Prostate gland (tissue), 2 donors: Measurements from ENCODE around the gene APOL2. TPM values are rescaled to one million over a fixed set of nuclear protein-coding genes. Genes with fewer than 3 reads are reported as not detected.

ENCODE experiments used
- DNase-seq: peaks from one replicate; pipeline ENCODE4 v3.0.0-alpha.2; 2019; ENCODE audit warnings: low spot score
- H3K27ac ChIP-seq, 2 donors: fragments of 200-600 bp; sonication (generic); 2 replicates each; pipeline ENCODE4 v1.5.1; 2017 to 2019
- H3K27me3 ChIP-seq: fragments of 200-600 bp; sonication (generic); replicated peaks from 2 replicates; pipeline ENCODE4 v1.5.1; 2019; ENCODE audit not compliant: insufficient read depth
- H3K36me3 ChIP-seq, 2 donors: fragments of 200-600 bp; sonication (generic); 1 replicate in 1 of 2; 2 replicates in 1 of 2; pipeline versions ENCODE4 v1.5.1 to v1.8.1; 2017 to 2019
- H3K4me1 ChIP-seq: fragments of 200-600 bp; sonication (generic); replicated peaks from 2 replicates; pipeline ENCODE4 v1.5.1; 2019
- H3K4me3 ChIP-seq, 2 donors: fragments of 200-600 bp; sonication (generic); 2 replicates each; pipeline ENCODE4 v1.5.1; 2017 to 2019
- H3K9me3 ChIP-seq: fragments of 200-600 bp; sonication (generic); 2 replicates; pipeline ENCODE4 v1.5.1; 2017
- CTCF ChIP-seq, 4 experiments: fragments of 200-600 bp in 2 of 4; fragments of 450-650 bp in 2 of 4; sonication (generic) in 2 of 4; IDR thresholded peaks; 1 replicate in 3 of 4; 2 replicates in 1 of 4; pipeline ENCODE4 v1.5.1; 2016 to 2019; ENCODE audit warnings: antibody characterized with exemption in 4 of 4, mild to moderate bottlenecking in 2 of 4, moderate library complexity in 2 of 4
- POLR2A ChIP-seq: fragments of 450-650 bp; IDR thresholded peaks from one replicate; pipeline ENCODE4 v1.6.1; 2016; ENCODE audit warnings: antibody characterized with exemption, mild to moderate bottlenecking
- POLR2AphosphoS5 ChIP-seq: sonication (generic); formaldehyde crosslinking; IDR thresholded peaks from one replicate; pipeline ENCODE4 v1.6.1; 2017; ENCODE audit warnings: antibody characterized with exemption
- WGBS: methylation state at CpG from one replicate; pipeline ENCODE4 v1.1.5; 2018; 5-methylcytosine and 5-hydroxymethylcytosine counted together
- intact Hi-C: fragments of 100-400 bp; cut with DNase I; formaldehyde crosslinking; loops from one replicate; pipeline ENCODE4 v1.14.2; 2022
- total RNA-seq, 2 donors: library from RNA; depleted of rRNA; stranded (reverse); fragments of >200 nt; gene quantifications; one replicate each; pipeline ENCODE4 v1.1.0, GENCODE V29; 2016

The APOL2 gene
- 10 to 100 TPM; 35.2 to 64.1 TPM for total RNA-seq

- 23% methylated on average over 13 of the region's 13 CpGs for WGBS
- no peaks in the 10 kb centered on the region for H3K9me3 ChIP-seq
- TF ChIP-seq POLR2AphosphoS5 (peak; percentile 98), CTCF (IDR thresholded peaks at IDR 0.05) (peak; percentile 60 to 87 (median 79)), POLR2A (peak; percentile 88)
- H3K27me3 ChIP-seq = no peaks in the 10 kb centered on the region
- H3K27ac ChIP-seq = peak within 1 kb of the TSS; percentile 89 to 95
- no peaks in the 10 kb centered on the region for H3K36me3 ChIP-seq
- peaks cover 17% of the 10 kb centered on the region for H3K4me1 ChIP-seq
- H3K4me3 ChIP-seq = peak within 1 kb of the TSS; percentile 44 to 60
- intact Hi-C loops = loop anchor here (5.0 to 10.0 kb wide), 2 partner anchors 43 to 85 kb away; no protein-coding TSS in a partner anchor
- DNase-seq = peak; percentile 92
Observed at GRCh38 chr22:36239401-36240171, at the start of gene APOL2. APOL2 (minus strand) TSS chr22:36239527; CDS start chr22:36233162, 6,365 bp downstream.

- Histone ChIP-seq H3K4me3 (no peak overlapping the region), H3K9me3 (no peaks in the 10 kb centered on the region), H3K27me3 (no peaks in the 10 kb centered on the region), H3K27ac (peak overlapping the region; percentile 13 to 20), H3K36me3 (peaks cover 52 to 63% of the 10 kb centered on the region in 2 donors), H3K4me1 (peaks cover 5% of the 10 kb centered on the region)
- TF ChIP-seq POLR2AphosphoS5 (no peak), POLR2A (no peak), CTCF (IDR thresholded peaks at IDR 0.05) (no peak)
- WGBS = 87% methylated on average over 33 of the region's 33 CpGs
- DNase-seq = no peak
- intact Hi-C loops = no loop called here
Observed at GRCh38 chr22:36288571-36289405, 49.5 kb upstream of the APOL2 start.

- Histone ChIP-seq H3K27ac (peak overlapping the region; percentile 13 to 20), H3K27me3 (no peaks in the 10 kb centered on the region), H3K9me3 (no peaks in the 10 kb centered on the region), H3K4me3 (no peak overlapping the region), H3K4me1 (peaks cover 5% of the 10 kb centered on the region), H3K36me3 (peaks cover 44 to 58% of the 10 kb centered on the region in 2 donors)
- TF ChIP-seq POLR2AphosphoS5 = peak; percentile 77
- no peak for TF ChIP-seq POLR2A
- DNase-seq = peak; percentile 66
- WGBS = 60% methylated on average over 20 of the region's 20 CpGs
- intact Hi-C loops = no loop called here
Observed at GRCh38 chr22:36287881-36288515, 48.7 kb upstream of the APOL2 start.

- peak overlapping the region; percentile 55 to 63 for H3K27ac ChIP-seq
- no peaks in the 10 kb centered on the region for H3K9me3 ChIP-seq
- DNase-seq = peak; percentile 69
- H3K4me3 ChIP-seq = no peak overlapping the region
- H3K4me1 ChIP-seq = peaks cover 5% of the 10 kb centered on the region
- intact Hi-C loops = no loop called here
- no peaks in the 10 kb centered on the region for H3K27me3 ChIP-seq
- peak; percentile 81 to 90 (median 89) for TF ChIP-seq CTCF (IDR thresholded peaks at IDR 0.05)
- peak; percentile 65 for TF ChIP-seq POLR2AphosphoS5
- no peak for TF ChIP-seq POLR2A
- WGBS = 48% methylated on average over 19 of the region's 28 CpGs
- H3K36me3 ChIP-seq = peaks cover 36 to 53% of the 10 kb centered on the region in 2 donors
Observed at GRCh38 chr22:36286096-36286957, 47.0 kb upstream of the APOL2 start.
